ENCODE results near the gene PICALM.
"Not testable (repeated sequence)": the region's sequence is repeated elsewhere in the genome, so short reads cannot be mapped to it uniquely, and the experiment has no call there.

PICALM gene, protein sequence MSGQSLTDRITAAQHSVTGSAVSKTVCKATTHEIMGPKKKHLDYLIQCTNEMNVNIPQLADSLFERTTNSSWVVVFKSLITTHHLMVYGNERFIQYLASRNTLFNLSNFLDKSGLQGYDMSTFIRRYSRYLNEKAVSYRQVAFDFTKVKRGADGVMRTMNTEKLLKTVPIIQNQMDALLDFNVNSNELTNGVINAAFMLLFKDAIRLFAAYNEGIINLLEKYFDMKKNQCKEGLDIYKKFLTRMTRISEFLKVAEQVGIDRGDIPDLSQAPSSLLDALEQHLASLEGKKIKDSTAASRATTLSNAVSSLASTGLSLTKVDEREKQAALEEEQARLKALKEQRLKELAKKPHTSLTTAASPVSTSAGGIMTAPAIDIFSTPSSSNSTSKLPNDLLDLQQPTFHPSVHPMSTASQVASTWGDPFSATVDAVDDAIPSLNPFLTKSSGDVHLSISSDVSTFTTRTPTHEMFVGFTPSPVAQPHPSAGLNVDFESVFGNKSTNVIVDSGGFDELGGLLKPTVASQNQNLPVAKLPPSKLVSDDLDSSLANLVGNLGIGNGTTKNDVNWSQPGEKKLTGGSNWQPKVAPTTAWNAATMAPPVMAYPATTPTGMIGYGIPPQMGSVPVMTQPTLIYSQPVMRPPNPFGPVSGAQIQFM

DNA sequence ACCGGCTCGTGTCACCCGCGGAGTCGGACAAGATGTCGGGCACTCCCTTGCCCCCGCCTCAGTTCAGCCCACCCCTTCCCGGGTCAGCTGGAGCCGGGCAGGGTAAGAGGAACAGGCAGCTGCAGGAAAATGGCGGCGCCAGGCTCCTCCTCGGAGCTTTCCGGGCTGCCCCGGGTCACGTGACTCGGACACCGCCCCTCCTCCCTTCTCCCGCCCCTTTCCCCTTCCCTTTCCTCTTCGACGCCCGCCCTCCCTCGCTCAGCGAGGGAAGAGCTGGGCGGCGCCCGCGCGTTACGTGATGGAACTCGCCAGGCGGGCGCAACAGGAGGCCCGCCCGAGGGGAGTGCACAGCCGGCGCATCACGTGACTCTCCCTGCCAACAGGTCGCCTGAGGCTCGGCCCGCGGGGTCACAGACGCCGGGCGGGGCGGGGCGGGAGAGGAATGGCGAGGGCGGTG is at the start of gene PICALM:
Gene PICALM (minus strand): TSS at position 134 of the 457 bp plus-strand sequence. CDS start 304 bp downstream, outside the sequence.
- DNase-seq, result peak; percentile 98

DNA sequence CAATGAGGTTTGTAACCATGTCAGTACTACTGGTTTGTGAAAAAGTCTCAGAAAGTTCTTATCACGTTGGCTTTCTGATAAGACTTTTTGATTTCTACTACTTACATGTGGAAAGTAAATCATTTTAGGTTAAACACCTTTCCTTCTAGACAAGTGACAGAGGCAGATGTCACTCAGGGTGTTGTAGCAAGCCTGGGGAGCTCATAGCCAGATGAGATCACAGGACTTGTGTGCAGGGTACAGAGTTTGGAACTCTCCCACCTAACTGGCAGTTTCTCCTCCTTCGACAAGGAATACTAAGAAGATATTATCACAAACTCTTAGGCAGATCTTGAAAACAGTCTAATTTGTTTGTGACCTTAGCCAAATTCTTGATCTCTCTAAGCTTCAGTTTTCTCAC is 49.4 kb upstream of the PICALM start:
- no peak for DNase-seq

DNA sequence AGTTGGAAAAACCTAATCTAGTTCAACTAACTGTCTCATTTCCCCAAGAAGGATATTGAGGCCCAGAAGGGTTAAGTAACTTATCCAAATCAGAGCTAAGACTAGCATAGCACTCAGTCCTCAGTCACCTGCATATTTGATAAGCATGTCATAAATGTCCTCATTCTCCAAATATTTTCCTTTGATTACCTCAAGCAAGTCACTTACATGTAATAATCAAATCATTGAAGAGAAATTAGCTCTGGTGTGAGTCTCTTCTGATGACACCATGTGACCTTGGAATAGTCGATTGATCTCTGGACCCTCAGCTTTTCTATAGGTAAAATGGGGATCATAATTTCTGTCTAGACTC is 48.8 kb upstream of the PICALM start:
- no peak for DNase-seq

GRCh38 chr11:86117001-86117711 is 48.3 kb upstream of the PICALM start:
- DNase-seq, result no peak

GRCh38 chr11:86116386-86116726 is 47.5 kb upstream of the PICALM start:
- no peak for DNase-seq

DNA sequence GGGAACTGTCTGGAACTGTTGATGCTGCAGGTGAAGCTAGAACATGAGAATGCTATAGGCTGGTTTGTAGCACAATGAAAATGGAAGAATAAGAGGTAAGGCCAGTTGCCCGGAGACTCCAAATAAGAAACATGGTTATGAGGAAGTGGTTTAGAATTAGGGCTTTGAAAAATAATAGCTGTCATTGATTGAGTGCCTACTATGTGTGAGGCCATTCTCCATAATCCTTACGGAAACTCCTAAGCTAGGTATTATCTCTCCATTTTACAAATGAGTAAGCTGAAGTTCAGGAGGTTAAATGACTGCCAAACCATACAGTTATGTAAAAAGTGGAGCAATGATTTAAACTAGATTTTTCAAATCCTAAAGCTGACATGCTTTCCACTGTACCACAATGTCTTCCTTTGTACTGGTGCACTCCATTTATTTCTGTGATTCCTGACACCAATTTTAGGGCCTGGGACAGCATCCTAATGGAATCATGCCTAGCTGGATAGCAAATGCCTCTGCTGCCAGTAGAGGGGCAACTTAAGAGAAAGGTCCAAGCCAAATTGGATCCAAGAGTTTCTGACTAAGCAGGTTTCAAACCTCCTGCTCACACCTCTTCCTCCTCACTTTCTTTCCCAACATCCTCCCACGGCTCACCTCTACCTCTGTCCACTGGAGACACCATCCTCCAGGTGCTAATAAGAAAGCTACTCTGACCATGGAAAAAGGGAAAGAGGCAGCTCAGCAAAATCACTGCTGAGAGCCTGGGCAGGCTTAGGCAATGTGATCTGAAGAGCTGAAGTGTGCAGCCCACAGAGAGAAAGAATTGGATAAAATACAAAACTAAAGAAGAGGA is 46.9 kb upstream of the PICALM start:
- peak; percentile 61 for DNase-seq

DNA sequence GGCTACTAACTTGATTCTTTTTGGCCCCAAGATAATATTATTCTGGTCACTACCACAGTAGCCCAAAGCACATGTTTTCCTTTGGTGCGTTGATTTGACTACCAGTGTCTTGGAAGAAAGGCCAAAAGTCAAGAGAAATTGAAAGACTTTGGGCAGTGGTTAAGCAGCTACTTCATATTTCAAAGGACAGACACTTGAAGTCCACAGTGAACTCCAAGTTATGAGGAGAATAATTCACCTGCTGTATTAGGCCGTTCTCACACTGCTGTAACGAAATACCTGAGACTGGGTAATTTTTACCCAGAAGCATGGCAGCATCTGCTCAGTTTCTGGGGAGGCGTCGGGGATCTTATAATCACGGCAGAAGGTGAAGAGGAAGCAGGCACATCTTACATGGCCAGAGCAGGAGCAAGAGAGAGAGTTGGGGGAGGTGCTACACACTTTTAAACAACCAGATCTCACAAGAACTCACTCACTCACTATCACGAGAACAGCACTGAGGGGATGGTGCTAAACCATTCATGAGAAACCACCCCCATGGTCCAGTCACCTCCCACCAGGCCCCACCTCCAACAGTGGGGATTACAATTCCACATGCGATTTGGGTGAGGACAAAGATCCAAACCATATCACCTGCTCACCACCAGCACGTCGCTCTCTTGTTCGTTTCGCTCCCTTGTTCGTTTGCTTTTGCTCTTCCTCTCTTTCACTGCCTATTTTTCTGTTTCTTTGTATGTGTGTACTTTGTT is 40.2 kb upstream of the PICALM start:
- no peak for DNase-seq

- no peak for DNase-seq
Observed at GRCh38 chr11:86108191-86108590, 39.3 kb upstream of the PICALM start.

- no peak for DNase-seq
Observed at GRCh38 chr11:86106916-86107315, 38.0 kb upstream of the PICALM start.

GRCh38 chr11:86106031-86106430 is 37.1 kb upstream of the PICALM start:
- DNase-seq, result not testable (repeated sequence)

DNA sequence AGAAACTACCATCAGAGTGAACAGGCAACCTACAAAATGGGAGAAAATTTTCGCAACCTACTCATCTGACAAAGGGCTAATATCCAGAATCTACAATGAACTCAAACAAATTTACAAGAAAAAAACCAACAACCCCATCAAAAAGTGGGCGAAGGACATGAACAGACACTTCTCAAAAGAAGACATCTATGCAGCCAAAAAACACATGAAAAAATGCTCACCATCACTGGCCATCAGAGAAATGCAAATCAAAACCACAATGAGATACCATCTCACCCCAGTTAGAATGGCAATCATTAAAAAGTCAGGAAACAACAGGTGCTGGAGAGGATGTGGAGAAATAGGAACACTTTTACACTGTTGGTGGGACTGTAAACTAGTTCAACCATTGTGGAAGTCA is 36.7 kb upstream of the PICALM start:
- DNase-seq, result not testable (repeated sequence)

DNA sequence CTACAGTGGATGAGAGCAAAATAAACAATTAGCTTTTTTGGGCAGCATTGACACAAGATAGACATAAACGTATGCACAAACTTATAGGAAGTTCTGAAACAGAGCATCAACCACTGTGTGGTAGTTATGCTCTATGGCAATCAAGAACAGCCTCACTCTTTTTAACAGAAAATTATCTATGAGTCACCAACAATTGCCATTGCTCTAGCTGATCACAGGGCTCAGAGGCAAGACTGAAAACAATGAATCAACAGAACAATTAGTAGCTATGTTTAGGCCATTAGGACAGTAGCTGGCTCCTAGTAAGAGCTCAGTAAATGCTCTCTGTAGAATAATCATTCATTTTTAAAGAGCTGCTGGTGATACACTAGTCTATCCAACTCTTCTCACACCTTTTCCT is 34.9 kb upstream of the PICALM start:
- no peak for DNase-seq

DNA sequence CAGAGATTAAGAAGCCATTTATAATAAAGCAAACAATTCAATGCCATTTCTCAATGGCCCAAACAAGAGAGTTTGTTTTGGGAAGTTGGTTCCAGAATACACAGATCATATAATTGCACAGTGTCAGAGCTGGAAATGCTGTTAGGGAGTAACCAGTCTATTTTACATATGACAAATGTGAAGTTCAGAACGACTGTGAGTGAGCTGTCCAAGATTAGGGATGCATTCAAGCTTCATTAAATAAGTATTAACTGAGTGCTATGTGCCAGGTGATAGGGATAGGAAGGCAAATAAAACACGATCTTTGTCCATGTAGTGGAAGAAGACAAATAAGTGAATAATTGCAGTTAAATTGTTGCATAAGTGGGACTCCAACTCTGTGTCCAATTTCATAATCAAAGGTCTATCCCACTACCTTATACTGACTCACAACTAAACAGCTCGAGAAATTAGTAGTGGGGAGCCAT is 33.1 kb upstream of the PICALM start:
- DNase-seq, result no peak

DNA sequence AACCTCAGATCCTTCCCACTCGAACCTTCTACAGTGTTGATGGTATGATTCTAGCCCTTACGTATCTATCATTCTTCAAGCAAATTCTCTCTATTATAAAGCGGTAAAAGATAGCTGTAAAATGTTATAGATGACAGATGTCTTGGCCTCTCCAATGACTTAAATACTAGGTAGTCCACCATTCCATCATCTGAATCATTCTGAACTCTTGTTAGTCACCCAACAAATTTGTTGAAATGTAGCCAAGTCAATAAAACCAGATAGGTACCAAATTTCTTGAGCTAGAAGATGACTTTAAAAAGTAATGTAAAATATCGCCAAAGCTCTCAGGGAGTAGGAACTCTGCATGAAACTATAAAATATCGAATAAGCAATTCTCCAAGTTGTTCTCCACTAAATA is 32.6 kb upstream of the PICALM start:
- no peak for DNase-seq

DNA sequence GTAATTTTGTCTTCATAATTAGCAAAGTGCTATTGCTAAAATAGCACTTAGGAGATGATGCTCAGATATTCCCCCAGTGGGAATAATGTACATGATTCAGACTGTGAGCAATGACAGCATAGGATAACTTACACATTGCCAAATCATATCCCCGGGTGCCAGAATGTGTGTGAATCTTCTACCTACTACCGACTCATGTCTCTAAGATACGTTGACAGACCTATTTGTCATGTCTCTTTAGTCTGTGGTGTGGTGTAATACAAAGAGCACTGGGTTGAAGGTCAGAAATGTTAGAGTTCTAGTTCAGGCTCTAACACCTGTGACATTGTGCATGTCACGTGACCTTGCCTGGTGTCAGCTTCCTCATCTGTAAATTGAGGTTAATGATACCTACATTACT is 31.0 kb upstream of the PICALM start:
- DNase-seq, result no peak

- DNase-seq, result no peak
Observed at GRCh38 chr11:86097980-86098379, 29.1 kb upstream of the PICALM start.

- DNase-seq, result no peak
Observed at GRCh38 chr11:86091566-86091965, 22.7 kb upstream of the PICALM start.

- DNase-seq, result no peak
Observed at GRCh38 chr11:86091086-86091485, 22.2 kb upstream of the PICALM start.

DNA sequence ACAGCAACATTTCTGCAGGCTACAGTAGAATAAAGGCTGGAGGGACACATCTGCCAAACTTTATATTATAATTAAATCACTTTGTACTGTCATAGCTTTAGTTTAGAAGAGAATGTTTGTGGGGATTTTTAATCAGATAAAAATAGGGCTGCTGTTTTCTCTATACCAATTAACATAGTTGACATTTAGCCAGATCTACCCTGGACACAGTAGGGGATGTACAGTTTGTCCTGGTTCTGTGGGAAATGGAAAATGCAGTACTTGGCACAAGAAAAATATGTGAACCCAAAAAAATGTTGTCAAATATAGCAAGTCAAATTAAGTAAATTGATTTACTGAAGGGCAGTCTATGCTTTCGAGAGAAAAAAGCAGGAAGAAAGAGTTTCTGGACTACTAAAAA is 20.8 kb upstream of the PICALM start:
- DNase-seq, result no peak

DNA sequence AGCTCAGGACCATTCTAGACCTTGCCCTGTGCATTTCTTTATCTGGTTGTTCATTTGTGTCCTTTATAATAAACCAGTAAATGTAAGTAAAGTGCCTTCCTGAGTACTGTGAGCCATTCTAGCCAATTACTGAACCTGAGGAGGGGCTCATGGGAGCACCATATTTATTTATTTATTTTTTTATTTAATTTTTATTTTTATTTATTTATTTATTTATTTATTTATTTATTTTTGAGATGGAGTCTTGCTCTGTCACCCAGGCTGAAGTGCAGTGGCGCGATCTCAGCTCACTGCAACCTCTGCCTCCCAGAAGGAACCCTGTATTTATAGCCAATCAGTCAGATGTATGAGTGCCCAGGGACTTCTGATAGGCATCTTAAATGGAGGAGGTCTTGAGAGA is 18.8 kb upstream of the PICALM start:
- DNase-seq, result not testable (repeated sequence)

DNA sequence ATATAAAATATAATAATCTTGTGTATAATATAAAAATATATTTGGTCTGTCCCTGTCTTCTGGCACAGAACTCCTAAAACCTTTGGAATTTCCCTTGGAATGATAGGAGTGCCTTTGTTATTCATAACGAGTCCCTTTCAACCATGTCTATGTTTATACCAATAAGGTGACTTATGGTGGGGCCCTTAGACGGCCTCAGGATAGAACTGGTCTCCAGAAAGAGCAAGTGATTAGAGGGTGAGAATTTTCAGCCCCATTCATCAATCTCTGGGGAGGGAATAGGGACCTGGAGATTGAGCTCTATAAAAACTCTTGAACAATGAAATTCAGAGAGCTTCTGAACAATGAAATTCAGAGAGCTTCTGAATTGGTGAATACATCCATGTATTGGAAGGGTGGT is 18.4 kb upstream of the PICALM start:
- DNase-seq, result no peak

DNA sequence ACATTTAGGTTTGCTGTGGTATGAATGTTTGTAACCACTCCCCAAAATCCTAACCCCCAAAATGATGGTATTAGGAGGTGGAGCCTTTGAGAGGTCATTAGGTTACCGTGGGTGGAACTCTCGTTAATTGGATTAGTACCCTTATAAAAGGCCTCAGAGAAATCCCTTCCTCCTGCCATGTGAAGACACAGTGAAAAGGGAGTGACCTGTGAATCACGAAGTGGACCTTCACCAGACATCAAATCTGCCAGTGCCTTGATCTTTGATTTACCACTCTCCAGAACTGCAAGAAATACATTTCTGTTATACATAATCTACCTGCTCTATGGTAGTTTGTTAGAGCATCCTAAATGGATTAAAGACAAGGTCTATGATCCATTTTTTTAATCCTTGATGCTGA is 12.6 kb upstream of the PICALM start:
- no peak for DNase-seq

Data from activated CD8-positive, alpha-beta memory T cell treated with anti-CD3 and anti-CD28 coated beads for 24 hours (primary cell).